H1 (cell line): ENCODE results near the gene HRH3. TPM values are rescaled to one million over a fixed set of nuclear protein-coding genes. Genes with fewer than 3 reads are reported as not detected.

Experiments used
- CTCF ChIA-PET: fragments of 300-600 bp; sonication (Branson Sonifier 250); formaldehyde crosslinking; loops from one replicate; lab custom pipeline; 2021; ENCODE audit not compliant: partially characterized antibody; lab: Charles Lee
- POLR2A ChIA-PET: fragments of 300-600 bp; sonication (Branson Sonifier 250); formaldehyde crosslinking; loops from one replicate; lab custom pipeline; 2021; ENCODE audit warnings: inconsistent platforms; ENCODE audit not compliant: partially characterized antibody; lab: Charles Lee
- DNase-seq, 2 experiments: peaks; one replicate each; pipeline versions ENCODE4 v3.0.0 to v3.0.0-alpha.2; 2010 to 2022; ENCODE audit warnings: low spot score in 2 of 2, low read depth in 1 of 2, mixed read lengths in 1 of 2
- FAIRE-seq: peaks from 2 replicates; lab custom pipeline; 2011; peaks lifted over from hg19 to GRCh38; lab: Jason Lieb, UNC
- H2AFZ ChIP-seq: 2 replicates; pipeline ENCODE4 v1.8.1; 2012; ENCODE audit warnings: low read length, inconsistent platforms
- H2AK5ac ChIP-seq: 2 replicates; pipeline ENCODE4 v1.6.1; 2013; ENCODE audit warnings: low read depth, low read length
- H2BK120ac ChIP-seq: replicated peaks from 2 replicates; pipeline ENCODE3; 2013; ENCODE audit warnings: low read depth, low read length, inconsistent platforms
- H2BK12ac ChIP-seq: 2 replicates; pipeline ENCODE4 v1.6.1; 2013; ENCODE audit warnings: low read depth, low read length
- H2BK15ac ChIP-seq: 2 replicates; pipeline ENCODE4 v1.6.1; 2013; ENCODE audit warnings: low read length
- H2BK20ac ChIP-seq: 2 replicates; pipeline ENCODE4 v1.6.1; 2013; ENCODE audit warnings: low read length
- H2BK5ac ChIP-seq: 2 replicates; pipeline ENCODE4 v1.6.1; 2013; ENCODE audit warnings: low read depth, low read length
- H3K14ac ChIP-seq: 2 replicates; pipeline ENCODE4 v1.6.1; 2013; ENCODE audit warnings: inconsistent platforms; ENCODE audit not compliant: insufficient read length
- H3K18ac ChIP-seq: 2 replicates; pipeline ENCODE4 v1.6.1; 2013; ENCODE audit warnings: low read length; ENCODE audit errors: extremely low read depth
- H3K23ac ChIP-seq: 2 replicates; pipeline ENCODE4 v1.6.1; 2013; ENCODE audit warnings: inconsistent platforms; ENCODE audit not compliant: insufficient read length
- H3K23me2 ChIP-seq: 2 replicates; pipeline ENCODE4 v1.6.1; 2013; ENCODE audit warnings: low read depth, low read length
- H3K27ac ChIP-seq: 2 replicates; pipeline ENCODE4 v1.6.1; 2011; ENCODE audit warnings: low read depth, low read length, inconsistent platforms
- H3K27me3 ChIP-seq, 4 experiments: replicated peaks in 1 of 4; 1 replicate in 1 of 4; 2 replicates in 3 of 4; pipeline versions ENCODE4 v1.6.1 to v1.8.1; 2011 to 2013; ENCODE audit warnings: low read length in 3 of 4, mild to moderate bottlenecking in 3 of 4, inconsistent platforms in 2 of 4, mixed read lengths in 2 of 4, moderate library complexity in 1 of 4; ENCODE audit not compliant: control insufficient read depth in 3 of 4, insufficient read depth in 3 of 4; ENCODE audit errors: extremely low read depth in 1 of 4
- H3K36me3 ChIP-seq, 4 experiments: 2 replicates each; pipeline versions ENCODE4 v1.6.1 to v1.8.1; 2011 to 2013; ENCODE audit warnings: mild to moderate bottlenecking in 4 of 4, low read length in 3 of 4, moderate library complexity in 2 of 4, control low read depth in 1 of 4, inconsistent platforms in 1 of 4; ENCODE audit not compliant: insufficient read depth in 4 of 4, control insufficient read depth in 2 of 4
- H3K4ac ChIP-seq: replicated peaks from 2 replicates; pipeline ENCODE3; 2013; ENCODE audit warnings: low read length, low read depth, mixed read lengths, inconsistent platforms; ENCODE audit not compliant: insufficient read length
- H3K4me1 ChIP-seq, 4 experiments: replicated peaks in 1 of 4; 1 replicate in 1 of 4; 2 replicates in 3 of 4; pipeline versions ENCODE4 v1.6.1 to v1.8.1; 2011 to 2013; ENCODE audit warnings: low read length in 3 of 4, inconsistent platforms in 2 of 4, mixed read lengths in 1 of 4; ENCODE audit not compliant: insufficient read depth in 4 of 4, control insufficient read depth in 3 of 4
- H3K4me2 ChIP-seq, 2 experiments: 2 replicates each; pipeline versions ENCODE4 v1.6.1 to v1.8.1; 2011 to 2013; ENCODE audit warnings: low read depth in 2 of 2, low read length in 2 of 2, control low read depth in 1 of 2, inconsistent platforms in 1 of 2, mild to moderate bottlenecking in 1 of 2; ENCODE audit not compliant: insufficient read depth in 1 of 2
- H3K4me3 ChIP-seq, 4 experiments: fragments of 200-600, 300-600 bp in 1 of 4; sonication (generic), shearing (Covaris generic), sonication (Bioruptor Twin) in 1 of 4; 2 replicates each; pipeline versions ENCODE4 v1.5.1 to v1.8.1; 2011 to 2016; ENCODE audit warnings: low read length in 4 of 4, low read depth in 3 of 4, control low read depth in 2 of 4, inconsistent platforms in 2 of 4, mild to moderate bottlenecking in 2 of 4, mixed read lengths in 1 of 4, moderate library complexity in 1 of 4; ENCODE audit not compliant: insufficient read depth in 2 of 4; ENCODE audit errors: extremely low read depth in 1 of 4
- H3K56ac ChIP-seq: replicated peaks from 2 replicates; pipeline ENCODE3; 2013; ENCODE audit warnings: low read depth, mild to moderate bottlenecking, mixed read lengths, low read length, inconsistent platforms; ENCODE audit not compliant: insufficient read length
- H3K79me1 ChIP-seq: 2 replicates; pipeline ENCODE4 v1.6.1; 2013; ENCODE audit warnings: low read depth, low read length, control low read depth
- H3K79me2 ChIP-seq, 2 experiments: 2 replicates each; pipeline versions ENCODE4 v1.6.1 to v1.8.1; 2012 to 2013; ENCODE audit warnings: low read length in 2 of 2, mild to moderate bottlenecking in 2 of 2, inconsistent platforms in 1 of 2; ENCODE audit not compliant: insufficient read depth in 2 of 2, control insufficient read depth in 1 of 2
- H3K9ac ChIP-seq, 4 experiments: replicated peaks in 1 of 4; 1 replicate in 1 of 4; 2 replicates in 3 of 4; pipeline versions ENCODE4 v1.6.1 to v1.8.1; 2011 to 2013; ENCODE audit warnings: low read depth in 3 of 4, low read length in 3 of 4, control low read depth in 2 of 4, mild to moderate bottlenecking in 2 of 4, moderate library complexity in 2 of 4, inconsistent platforms in 1 of 4; ENCODE audit errors: extremely low read depth in 1 of 4
- H3K9me3 ChIP-seq, 2 experiments: 2 replicates each; pipeline versions ENCODE4 v1.6.1 to v1.8.1; 2012 to 2013; ENCODE audit warnings: mild to moderate bottlenecking in 2 of 2, moderate library complexity in 2 of 2, control low read depth in 1 of 2, inconsistent platforms in 1 of 2, low read depth in 1 of 2, low read length in 1 of 2, mixed read lengths in 1 of 2; ENCODE audit not compliant: insufficient read depth in 2 of 2
- H4K20me1 ChIP-seq, 2 experiments: replicated peaks in 1 of 2; 2 replicates each; pipeline versions ENCODE3 to v1.8.1; 2011 to 2013; ENCODE audit warnings: inconsistent platforms in 2 of 2, low read length in 2 of 2, mild to moderate bottlenecking in 1 of 2; ENCODE audit not compliant: insufficient read depth in 2 of 2, control insufficient read depth in 1 of 2
- H4K5ac ChIP-seq: 2 replicates; pipeline ENCODE4 v1.6.1; 2013; ENCODE audit warnings: low read length, low read depth, mixed read lengths, inconsistent platforms; ENCODE audit not compliant: insufficient read length
- H4K8ac ChIP-seq: 2 replicates; pipeline ENCODE4 v1.8.0; 2013; ENCODE audit warnings: mild to moderate bottlenecking, moderate library complexity, low read length, inconsistent platforms; ENCODE audit not compliant: insufficient read depth; ENCODE audit errors: extremely low read depth
- H4K91ac ChIP-seq: replicated peaks from 2 replicates; pipeline ENCODE3; 2013; ENCODE audit warnings: low read length, mixed read lengths, inconsistent platforms; ENCODE audit not compliant: insufficient read length
- BRCA1 ChIP-seq: IDR thresholded peaks from 2 replicates; pipeline ENCODE4 v1.6.1; 2012; ENCODE audit warnings: low read depth, low read length, improper control_type of control experiment
- WGBS, 2 experiments: shearing (Covaris generic) in 1 of 2; methylation state at CpG; one replicate each; pipeline versions ENCODE4 v1.1.6 to v1.1.7; 2013 to 2015; ENCODE audit warnings: low lambda C conversion rate in 2 of 2, mixed read lengths in 2 of 2, inconsistent platforms in 1 of 2, low coverage in 1 of 2, missing lambda C conversion rate in 1 of 2; ENCODE audit not compliant: insufficient replicate concordance in 2 of 2, insufficient coverage in 1 of 2, insufficient read length in 1 of 2; ENCODE audit errors: extremely low coverage in 1 of 2, missing lambda C conversion rate in 1 of 2; 5-methylcytosine and 5-hydroxymethylcytosine counted together
- polyA plus RNA-seq, 7 experiments: library from polyadenylated mRNA; depleted of rRNA in 3 of 7; stranded (reverse) in 5 of 7; unstranded in 2 of 7; fragments of >200 nt in 5 of 7; fragments of 200-250 nt in 2 of 7; gene quantifications; 1 replicate in 5 of 7; 2 replicates in 1 of 7; 4 replicates in 1 of 7; pipeline versions ENCODE4 v1.2.1 to v1.2.3, GENCODE V29; 2011 to 2013; ENCODE audit warnings: missing spikeins in 2 of 7, mixed read lengths in 2 of 7
- total RNA-seq: library from RNA; stranded (reverse); fragmentation: NEBNext Ultra II Directional; extraction: Animal tissue kit (Norgen Biotek cat#: 25700); gene quantifications from 2 replicates; pipeline ENCODE4 v1.2.1, GENCODE V29; 2021

The HRH3 gene
- total and polyA plus RNA-seq, 2 of the 8 experiments (the other 6 are each of a cell fraction or from before 2014, with no cell fraction given) = 2.0 to 4.5 TPM

DNA sequence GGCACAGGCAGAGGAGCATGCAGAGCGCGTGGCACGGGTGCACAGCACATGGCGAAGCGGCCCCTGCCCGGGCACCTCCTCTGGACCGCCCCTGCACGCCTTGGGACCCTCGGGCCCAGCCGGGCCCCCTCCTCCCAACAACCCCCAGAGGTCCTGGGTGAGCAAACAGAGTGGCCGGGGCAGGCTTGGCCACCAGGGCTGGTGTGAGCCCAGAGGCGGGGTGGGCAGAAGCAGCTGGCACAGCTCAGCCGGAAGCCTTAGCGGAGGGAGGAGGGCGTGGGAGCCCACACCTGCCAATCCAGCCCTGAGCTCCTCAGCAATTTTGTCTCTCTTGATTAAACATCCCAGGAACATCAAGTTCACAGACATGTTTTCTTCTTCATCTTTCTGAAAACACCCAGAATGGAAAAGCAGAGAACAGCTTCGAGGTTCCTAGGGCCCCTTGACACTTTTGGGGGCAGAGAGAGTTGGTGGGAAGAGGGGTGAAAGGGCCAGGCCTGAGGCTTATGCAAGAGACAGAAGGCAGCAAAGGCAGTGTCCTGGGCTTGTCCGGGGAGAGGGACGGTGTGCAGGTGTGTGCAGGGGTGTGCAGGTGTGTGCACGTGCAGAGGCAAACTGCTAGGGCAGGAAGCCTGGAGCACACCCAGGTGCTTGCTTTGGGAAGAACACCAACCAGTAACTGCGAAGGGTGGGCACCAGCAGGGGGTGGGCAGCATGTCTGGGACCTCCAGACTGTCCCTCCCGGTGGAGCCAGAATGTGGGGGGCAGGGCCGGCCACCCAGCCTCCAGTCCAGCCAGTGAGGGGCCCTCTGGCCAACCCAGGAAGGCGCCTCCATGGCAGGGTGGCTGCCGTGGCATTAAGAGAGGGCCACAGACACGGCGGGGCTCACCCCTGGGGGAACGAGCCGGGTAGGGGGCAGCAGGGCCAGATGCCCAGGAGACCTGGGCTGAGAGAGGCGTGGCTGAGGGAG lies 4.8 kb downstream of the HRH3 start:
- TF ChIP-seq BRCA1 = no peak
- Histone ChIP-seq H3K4me2 (no peak overlapping the region), H2AFZ (no peak overlapping the region), H3K79me2 (no peaks in the 10 kb centered on the region), H2BK15ac (no peak overlapping the region), H2BK120ac (no peak overlapping the region), H2BK20ac (no peak overlapping the region), H3K4me1 (peaks cover 0 to 17% (median 9%) of the 10 kb centered on the region in 4 experiments; a peak in 5 of 7 replicates), H3K23ac (no peak overlapping the region), H3K14ac (no peak overlapping the region), H4K8ac (no peak overlapping the region), H3K27me3 (peaks cover 9 to 24% (median 21%) of the 10 kb centered on the region in 4 experiments; a peak in 6 of 7 replicates), H3K27ac (no peak overlapping the region), H3K9ac (no peak overlapping the region), H3K18ac (no peak overlapping the region), H3K4ac (no peak overlapping the region), H4K20me1 (peaks cover 3 to 11% of the 10 kb centered on the region in 2 experiments), H3K23me2 (peaks cover 12% of the 10 kb centered on the region; the same call in 1 of the 2 replicates), H3K56ac (no peak overlapping the region), H3K36me3 (no peaks in the 10 kb centered on the region), H2AK5ac (no peak overlapping the region), H3K4me3 (no peak overlapping the region), H2BK5ac (no peak overlapping the region), H2BK12ac (no peak overlapping the region), H3K79me1 (no peaks in the 10 kb centered on the region), H3K9me3 (no peaks in the 10 kb centered on the region), H4K5ac (no peak overlapping the region), H4K91ac (no peak overlapping the region)
- POLR2A ChIA-PET = no interaction called here
- no peak for FAIRE-seq
- WGBS, 2 experiments = 94% methylated on average over 21 of the region's 29 CpGs; no CpG with 5 or more reads in 1 of the 2 experiments
- no peak for DNase-seq
- CTCF ChIA-PET = no interaction called here
